Renal cortical epithelial cell (primary cell): ENCODE measurements around the gene GMCL2. TPM values are rescaled to one million over a fixed set of nuclear protein-coding genes. Genes with fewer than 3 reads are reported as not detected.

ENCODE experiments used
- DNase-seq: peaks from one replicate; pipeline ENCODE4 v3.0.0-alpha.2; 2011; ENCODE audit warnings: low read depth
- total RNA-seq: library from RNA; depleted of rRNA; stranded (reverse); fragments of >200 nt; gene quantifications from 2 replicates; pipeline ENCODE4 v1.2.3, GENCODE V29; 2014

Gene GMCL2
- total RNA-seq, 1 donor from 2014 or later: not detected

GRCh38 chr5:178143246-178143645 is 43.9 kb downstream of the GMCL2 start:
- no peak for DNase-seq

GRCh38 chr5:178142642-178143041 is 44.5 kb downstream of the GMCL2 start:
- no peak for DNase-seq

- no peak for DNase-seq
Observed at GRCh38 chr5:178141550-178141949, 45.6 kb downstream of the GMCL2 start.

GRCh38 chr5:178137991-178138390 is 49.2 kb downstream of the GMCL2 start:
- DNase-seq: no peak

GRCh38 chr5:178136990-178137389 is 50.2 kb downstream of the GMCL2 start:
- DNase-seq: no peak

Other genes starting within 250 kb of the GMCL2 start
- gene PROP1, start 191.1 kb downstream of the GMCL2 start, total RNA-seq: not detected in 2 replicates
- 2.6 and 3.3 TPM in 2 replicates for gene N4BP3, start 73.8 kb downstream of the GMCL2 start, total RNA-seq
- gene RMND5B, start 56.4 kb downstream of the GMCL2 start, total RNA-seq: 30.9 and 34.1 TPM in 2 replicates
- 146 and 242 TPM in 2 replicates for gene NHP2, start 33.5 kb downstream of the GMCL2 start, total RNA-seq
- 51.1 and 56.9 TPM in 2 replicates for gene HNRNPAB, start 17.2 kb upstream of the GMCL2 start, total RNA-seq
- 27.5 and 27.6 TPM in 2 replicates for gene PHYKPL, start 45.4 kb upstream of the GMCL2 start, total RNA-seq